ENCODE measurements around the gene PTPN11.

GRCh38 chr12:112413855-112414625 lies 4.7 kb upstream of the PTPN11 start:
- no peak for TF ChIP-seq CTCF (conservative IDR thresholded peaks at IDR 0.05; ENCODE audit: low read depth, low read length)
- no peak for TF ChIP-seq EZH2 (IDR thresholded peaks at IDR 0.05; ENCODE audit: low read length, unreplicated experiment)
- no peak for TF ChIP-seq EZH2phosphoT487 (IDR thresholded peaks at IDR 0.05; ENCODE audit: borderline replicate concordance, low read length)

Measured in PC-3 (cell line).